AG09319 (cell line): ENCODE results near the gene VASH2.

Experiments
- DNase-seq: peaks from one replicate; pipeline ENCODE4 v3.0.0-alpha.2; 2010; ENCODE audit warnings: low read depth; ENCODE audit errors: extremely low read depth
- CTCF ChIP-seq: IDR thresholded peaks from 2 replicates; pipeline ENCODE4 v1.5.1; 2011; ENCODE audit warnings: low read depth, mild to moderate bottlenecking, inconsistent platforms, low read length, moderate library complexity

VASH2 gene

GRCh38 chr1:212914789-212915188, 35.6 kb upstream of the VASH2 start:
- no peak for TF ChIP-seq CTCF
- no peak for DNase-seq

- DNase-seq = no peak
- peak; percentile 18 for TF ChIP-seq CTCF
Observed at GRCh38 chr1:212915245-212916091, 34.9 kb upstream of the VASH2 start.

GRCh38 chr1:212916481-212917133, 33.7 kb upstream of the VASH2 start:
- TF ChIP-seq CTCF = no peak; the same call in 1 of the 2 replicates
- DNase-seq = no peak

GRCh38 chr1:212917134-212917485, 33.2 kb upstream of the VASH2 start:
- no peak for TF ChIP-seq CTCF
- no peak for DNase-seq

- DNase-seq = no peak
- no peak for TF ChIP-seq CTCF
Observed at GRCh38 chr1:212917858-212918257, 32.5 kb upstream of the VASH2 start.

- no peak for TF ChIP-seq CTCF
- DNase-seq = no peak
Observed at GRCh38 chr1:212918824-212919223, 31.5 kb upstream of the VASH2 start.

GRCh38 chr1:212920246-212920645, 30.1 kb upstream of the VASH2 start:
- no peak for TF ChIP-seq CTCF
- no peak for DNase-seq
